SK-N-SH treated with all-trans-retinoic acid at 6 μM for 48 hours (cell line): ENCODE results near the gene HCAR2.
"Not testable (repeated sequence)": the region's sequence is repeated elsewhere in the genome, so short reads cannot be mapped to it uniquely, and the experiment has no call there.

Experiments used
- ATAC-seq: fragments of 200-7000 bp; cut with Tn5 transposase; 3 replicates; pipeline ENCODE4 v1.9.1; 2020; ENCODE audit warnings: mild to moderate bottlenecking, moderate library complexity
- ARNTL ChIP-seq: fragments of 450-650 bp; formaldehyde crosslinking; IDR thresholded peaks from 2 replicates; pipeline ENCODE4 v1.5.0; 2020; ENCODE audit warnings: low read depth, mild to moderate bottlenecking, moderate library complexity, borderline replicate concordance
- BACH2 ChIP-seq: fragments of 250-450 bp; sonication (Bioruptor Pico); IDR thresholded peaks from 2 replicates; pipeline ENCODE4 v1.9.0; 2021; ENCODE audit warnings: mild to moderate bottlenecking, borderline replicate concordance
- CSRNP3 ChIP-seq: fragments of 250-450 bp; sonication (Bioruptor Pico); IDR thresholded peaks from 2 replicates; pipeline ENCODE4 v1.5.1; 2021; ENCODE audit warnings: mild to moderate bottlenecking, moderate library complexity
- GLIS3 ChIP-seq: fragments of 250-450 bp; sonication (Bioruptor Pico); IDR thresholded peaks from 2 replicates; pipeline ENCODE4 v1.5.0; 2020; ENCODE audit warnings: mild to moderate bottlenecking, moderate library complexity
- ISL1 ChIP-seq: fragments of 250-450 bp; sonication (Bioruptor Pico); IDR thresholded peaks from 2 replicates; pipeline ENCODE4 v2.1.2; 2022; ENCODE audit warnings: mild to moderate bottlenecking, moderate library complexity
- OSR1 ChIP-seq: fragments of 250-450 bp; sonication (Bioruptor Pico); IDR thresholded peaks from 2 replicates; pipeline ENCODE4 v1.8.0; 2022; ENCODE audit warnings: moderate library complexity, mild to moderate bottlenecking, inconsistent platforms
- PPARA ChIP-seq: fragments of 250-450 bp; sonication (Bioruptor Pico); IDR thresholded peaks from 2 replicates; pipeline ENCODE4 v1.5.0; 2020; ENCODE audit warnings: mild to moderate bottlenecking, borderline replicate concordance
- RARB ChIP-seq: fragments of 250-450 bp; sonication (Bioruptor Pico); IDR thresholded peaks from 2 replicates; pipeline ENCODE4 v1.8.0; 2021; ENCODE audit warnings: mild to moderate bottlenecking, moderate library complexity
- SNAI2 ChIP-seq: fragments of 250-450 bp; sonication (Bioruptor Pico); IDR thresholded peaks from 2 replicates; pipeline ENCODE4 v1.5.0; 2020; ENCODE audit warnings: mild to moderate bottlenecking, moderate library complexity
- TCF4 ChIP-seq: fragments of 250-450 bp; sonication (Bioruptor Pico); IDR thresholded peaks from 2 replicates; pipeline ENCODE4 v1.8.0; 2021; ENCODE audit warnings: mild to moderate bottlenecking, moderate library complexity, borderline replicate concordance
- TOX ChIP-seq: fragments of 250-450 bp; sonication (Bioruptor Pico); IDR thresholded peaks from 2 replicates; pipeline ENCODE4 v1.8.0; 2021; ENCODE audit warnings: mild to moderate bottlenecking, moderate library complexity, borderline replicate concordance
- TSHZ2 ChIP-seq: fragments of 250-450 bp; sonication (Bioruptor Pico); IDR thresholded peaks from 2 replicates; pipeline ENCODE4 v1.5.0; 2020; ENCODE audit warnings: mild to moderate bottlenecking, moderate library complexity
- ZFP3 ChIP-seq: fragments of 250-450 bp; sonication (Bioruptor Pico); IDR thresholded peaks from 2 replicates; pipeline ENCODE4 v1.5.0; 2020; ENCODE audit warnings: mild to moderate bottlenecking, moderate library complexity
- ZNF565 ChIP-seq: fragments of 450-650 bp; formaldehyde crosslinking; conservative IDR thresholded peaks from 2 replicates; pipeline ENCODE4 v1.5.0; 2020; ENCODE audit warnings: low read depth, mild to moderate bottlenecking, moderate library complexity
- ZNF70 ChIP-seq: fragments of 450-650 bp; formaldehyde crosslinking; IDR thresholded peaks from 2 replicates; pipeline ENCODE4 v1.5.0; 2020; ENCODE audit warnings: mild to moderate bottlenecking, moderate library complexity
- ZNF8 ChIP-seq: fragments of 450-650 bp; formaldehyde crosslinking; IDR thresholded peaks from 2 replicates; pipeline ENCODE4 v1.5.0; 2020; ENCODE audit warnings: mild to moderate bottlenecking, moderate library complexity
- TF ChIP-seq, protein P1 (sequence below): fragments of 250-450 bp; sonication (Bioruptor Pico); IDR thresholded peaks from 2 replicates; pipeline ENCODE4 v1.8.0; 2021; ENCODE audit warnings: low read depth, mild to moderate bottlenecking, moderate library complexity, borderline replicate concordance
- TF ChIP-seq, protein P2 (sequence below): fragments of 250-450 bp; sonication (Bioruptor Pico); IDR thresholded peaks from 2 replicates; pipeline ENCODE4 v1.5.1; 2020; ENCODE audit warnings: low read depth, mild to moderate bottlenecking, moderate library complexity
- TF ChIP-seq, protein P3 (sequence below): fragments of 250-450 bp; sonication (Bioruptor Pico); IDR thresholded peaks from 2 replicates; pipeline ENCODE4 v1.8.0; 2020; ENCODE audit warnings: mild to moderate bottlenecking, moderate library complexity, borderline replicate concordance

The HCAR2 gene

DNA sequence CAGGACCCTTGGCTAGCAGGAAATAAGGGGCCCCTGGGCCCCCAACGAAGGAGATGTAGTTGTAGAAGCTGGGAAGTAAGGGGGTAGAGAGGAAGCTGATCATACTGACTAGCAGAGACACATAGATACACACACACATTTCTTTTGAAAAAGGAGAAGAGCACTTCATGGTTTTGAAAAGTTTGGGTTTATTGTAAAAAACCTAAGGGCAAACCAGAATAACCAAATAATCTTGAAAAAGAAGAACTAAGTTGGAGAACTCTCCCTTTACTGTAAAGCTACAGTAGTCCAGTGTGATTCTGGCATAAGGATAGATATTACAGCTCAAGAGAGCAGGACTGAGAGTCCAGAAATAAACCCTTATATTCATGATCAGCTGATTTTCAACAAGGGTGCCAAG, 19.2 kb upstream of the HCAR2 start:
- TF ChIP-seq ARNTL (CRISPR knock-in tag): no peak
- TF ChIP-seq, protein P1, sequence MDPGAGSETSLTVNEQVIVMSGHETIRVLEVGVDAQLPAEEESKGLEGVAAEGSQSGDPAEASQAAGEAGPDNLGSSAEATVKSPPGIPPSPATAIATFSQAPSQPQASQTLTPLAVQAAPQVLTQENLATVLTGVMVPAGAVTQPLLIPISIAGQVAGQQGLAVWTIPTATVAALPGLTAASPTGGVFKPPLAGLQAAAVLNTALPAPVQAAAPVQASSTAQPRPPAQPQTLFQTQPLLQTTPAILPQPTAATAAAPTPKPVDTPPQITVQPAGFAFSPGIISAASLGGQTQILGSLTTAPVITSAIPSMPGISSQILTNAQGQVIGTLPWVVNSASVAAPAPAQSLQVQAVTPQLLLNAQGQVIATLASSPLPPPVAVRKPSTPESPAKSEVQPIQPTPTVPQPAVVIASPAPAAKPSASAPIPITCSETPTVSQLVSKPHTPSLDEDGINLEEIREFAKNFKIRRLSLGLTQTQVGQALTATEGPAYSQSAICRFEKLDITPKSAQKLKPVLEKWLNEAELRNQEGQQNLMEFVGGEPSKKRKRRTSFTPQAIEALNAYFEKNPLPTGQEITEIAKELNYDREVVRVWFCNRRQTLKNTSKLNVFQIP (CRISPR knock-in tag): no peak
- no peak for ATAC-seq

GRCh38 chr12:122721057-122721545, 17.9 kb upstream of the HCAR2 start:
- TF ChIP-seq OSR1 (no peak), ZNF565 (no peak), SNAI2 (no peak), CSRNP3 (CRISPR knock-in tag) (no peak), ZNF8 (CRISPR knock-in tag) (no peak), TOX (CRISPR knock-in tag) (no peak), PPARA (CRISPR knock-in tag) (no peak), BACH2 (CRISPR knock-in tag) (no peak), TSHZ2 (CRISPR knock-in tag) (no peak), ISL1 (no peak), TCF4 (CRISPR knock-in tag) (no peak), GLIS3 (CRISPR knock-in tag) (no peak), ZFP3 (CRISPR knock-in tag) (no peak), RARB (CRISPR knock-in tag) (no peak), ARNTL (CRISPR knock-in tag) (no peak), ZNF70 (no peak)
- TF ChIP-seq, protein P2, sequence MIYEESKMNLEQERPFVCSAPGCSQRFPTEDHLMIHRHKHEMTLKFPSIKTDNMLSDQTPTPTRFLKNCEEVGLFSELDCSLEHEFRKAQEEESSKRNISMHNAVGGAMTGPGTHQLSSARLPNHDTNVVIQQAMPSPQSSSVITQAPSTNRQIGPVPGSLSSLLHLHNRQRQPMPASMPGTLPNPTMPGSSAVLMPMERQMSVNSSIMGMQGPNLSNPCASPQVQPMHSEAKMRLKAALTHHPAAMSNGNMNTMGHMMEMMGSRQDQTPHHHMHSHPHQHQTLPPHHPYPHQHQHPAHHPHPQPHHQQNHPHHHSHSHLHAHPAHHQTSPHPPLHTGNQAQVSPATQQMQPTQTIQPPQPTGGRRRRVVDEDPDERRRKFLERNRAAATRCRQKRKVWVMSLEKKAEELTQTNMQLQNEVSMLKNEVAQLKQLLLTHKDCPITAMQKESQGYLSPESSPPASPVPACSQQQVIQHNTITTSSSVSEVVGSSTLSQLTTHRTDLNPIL: no peak
- TF ChIP-seq, protein P3, sequence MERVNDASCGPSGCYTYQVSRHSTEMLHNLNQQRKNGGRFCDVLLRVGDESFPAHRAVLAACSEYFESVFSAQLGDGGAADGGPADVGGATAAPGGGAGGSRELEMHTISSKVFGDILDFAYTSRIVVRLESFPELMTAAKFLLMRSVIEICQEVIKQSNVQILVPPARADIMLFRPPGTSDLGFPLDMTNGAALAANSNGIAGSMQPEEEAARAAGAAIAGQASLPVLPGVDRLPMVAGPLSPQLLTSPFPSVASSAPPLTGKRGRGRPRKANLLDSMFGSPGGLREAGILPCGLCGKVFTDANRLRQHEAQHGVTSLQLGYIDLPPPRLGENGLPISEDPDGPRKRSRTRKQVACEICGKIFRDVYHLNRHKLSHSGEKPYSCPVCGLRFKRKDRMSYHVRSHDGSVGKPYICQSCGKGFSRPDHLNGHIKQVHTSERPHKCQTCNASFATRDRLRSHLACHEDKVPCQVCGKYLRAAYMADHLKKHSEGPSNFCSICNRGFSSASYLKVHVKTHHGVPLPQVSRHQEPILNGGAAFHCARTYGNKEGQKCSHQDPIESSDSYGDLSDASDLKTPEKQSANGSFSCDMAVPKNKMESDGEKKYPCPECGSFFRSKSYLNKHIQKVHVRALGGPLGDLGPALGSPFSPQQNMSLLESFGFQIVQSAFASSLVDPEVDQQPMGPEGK: no peak
- TF ChIP-seq, protein P1 (CRISPR knock-in tag): no peak
- ATAC-seq: no peak

- not testable (repeated sequence) for ATAC-seq
Observed at GRCh38 chr12:122716658-122717057, 13.5 kb upstream of the HCAR2 start, which contains the start of gene HCAR3. TSS of gene HCAR3 (minus strand) at chr12:122716811. CDS start at chr12:122716737, 74 bp downstream.

DNA sequence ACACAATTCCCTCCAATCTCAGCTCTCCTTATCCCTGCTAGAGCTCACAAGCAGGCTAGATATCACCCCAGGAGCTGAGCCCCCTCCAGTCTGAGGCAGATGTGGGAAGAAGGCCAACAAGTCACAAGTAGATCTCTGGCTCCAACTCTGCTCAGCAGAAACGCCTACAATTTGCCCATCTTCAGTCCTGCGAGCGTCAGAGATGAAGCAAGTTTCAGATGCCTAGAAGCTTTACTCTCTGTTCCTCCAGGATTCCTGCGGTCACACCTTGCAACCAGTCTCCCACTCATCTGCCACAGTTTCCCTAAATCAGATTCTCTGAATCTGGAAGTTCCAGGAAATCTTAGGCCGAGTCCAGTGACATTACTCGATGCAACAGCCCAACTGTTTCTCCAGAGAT, 12.1 kb upstream of the HCAR2 start:
- not testable (repeated sequence) for ATAC-seq

GRCh38 chr12:122713491-122714188, 10.5 kb upstream of the HCAR2 start:
- ATAC-seq: not testable (repeated sequence)

- not testable (repeated sequence) for ATAC-seq
Observed at GRCh38 chr12:122711266-122711665, 8.1 kb upstream of the HCAR2 start.

DNA sequence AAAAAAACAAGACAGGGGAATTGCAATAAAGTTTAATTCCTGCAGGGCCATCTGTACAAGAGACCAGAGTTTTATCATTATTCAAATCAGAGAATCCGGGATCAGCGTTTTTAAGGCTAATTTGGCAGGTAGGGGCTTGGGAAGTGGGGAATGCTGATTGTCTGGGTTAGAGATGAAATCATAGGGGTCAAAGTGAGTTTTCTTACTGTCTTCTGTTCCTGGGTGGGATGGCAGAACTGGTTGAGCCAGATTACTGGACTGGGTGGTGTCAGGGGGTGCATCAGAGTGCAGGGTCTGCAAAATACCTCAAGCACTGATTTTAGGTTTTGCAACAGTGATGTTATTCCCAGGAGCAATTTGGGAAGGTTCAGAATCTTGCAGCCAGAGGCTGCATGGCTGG, 7.2 kb upstream of the HCAR2 start:
- not testable (repeated sequence) for ATAC-seq

GRCh38 chr12:122709287-122709686, 6.1 kb upstream of the HCAR2 start:
- ATAC-seq: not testable (repeated sequence)
